Measurements from ENCODE around the gene CYGB.

The CYGB gene

DNA sequence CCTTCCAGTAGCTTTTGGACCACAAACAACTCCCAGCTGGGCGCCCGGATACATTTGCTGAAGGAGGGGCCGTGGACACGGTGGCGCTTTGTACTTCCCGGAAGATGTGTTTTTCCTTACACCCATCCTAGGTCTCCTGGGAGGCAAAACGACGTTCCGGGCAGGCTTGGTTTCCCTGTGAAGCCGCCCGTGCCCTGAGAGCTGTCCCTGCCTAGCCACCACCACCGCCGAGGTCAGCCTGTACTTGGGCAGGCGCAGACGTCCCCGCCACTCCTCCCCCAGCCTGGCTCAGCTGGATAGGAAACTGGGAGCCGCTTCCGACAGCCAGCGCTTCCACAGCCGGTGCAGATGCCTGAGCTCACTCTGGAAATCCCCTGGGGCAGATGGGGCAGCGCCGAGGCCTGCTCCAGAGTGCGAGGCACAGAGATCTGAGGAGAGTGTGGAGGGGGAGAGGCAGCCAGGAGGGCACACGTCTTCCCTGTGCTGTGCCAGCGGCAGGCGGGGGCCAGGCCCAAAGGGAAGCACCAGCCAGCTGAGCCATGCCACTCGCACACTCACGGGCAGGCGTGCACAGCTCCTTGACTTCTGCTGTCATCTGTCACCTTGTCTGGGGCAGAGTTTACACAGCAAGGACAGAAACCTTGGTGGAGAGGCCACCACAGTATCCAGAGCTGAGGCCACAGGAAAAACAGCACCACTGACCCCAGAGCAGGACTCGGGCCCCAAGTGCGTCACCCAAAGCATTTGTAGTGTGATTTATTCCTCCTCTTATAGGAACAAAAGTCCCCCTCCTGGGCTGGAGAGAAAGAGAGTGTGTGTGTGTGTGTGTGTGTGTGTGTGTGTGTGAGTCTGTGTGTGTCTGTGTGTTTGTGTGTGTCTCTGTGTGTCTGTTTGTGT lies 39.3 kb downstream of the CYGB start:
- no peak for DNase-seq

DNA sequence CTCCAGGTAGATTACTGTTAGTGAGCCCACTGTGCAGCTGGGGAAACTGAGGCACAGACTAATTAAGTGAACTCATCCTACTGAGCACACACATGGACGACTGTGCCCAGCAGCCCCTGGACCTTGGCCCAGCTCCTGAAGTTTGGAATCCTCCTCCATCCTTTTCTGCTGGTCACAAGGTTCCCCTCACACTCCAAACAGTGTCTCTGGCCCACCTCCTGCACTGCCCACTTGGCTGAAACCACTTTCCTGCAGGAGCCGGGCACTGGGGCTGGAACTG lies 39.9 kb downstream of the CYGB start:
- no peak for DNase-seq

DNA sequence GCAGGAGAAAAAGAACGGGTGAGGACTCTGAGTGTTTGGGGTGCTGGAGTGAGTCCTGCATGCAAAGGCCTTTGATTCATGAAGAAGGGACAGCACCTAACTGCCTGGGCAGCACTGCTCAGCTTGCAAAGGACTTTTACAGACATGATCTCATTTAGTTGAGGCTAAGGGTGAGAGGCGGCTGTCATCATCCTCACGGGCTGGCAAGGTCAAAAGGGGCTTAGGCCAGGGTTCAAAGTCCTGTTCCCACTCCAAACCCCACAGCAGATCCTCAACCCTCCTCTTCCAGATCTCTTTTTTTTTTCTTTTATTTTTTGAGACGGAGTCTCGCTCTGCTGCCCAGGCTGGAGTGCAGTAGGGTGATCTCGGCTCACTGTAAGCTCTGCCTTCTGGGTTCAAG lies 41.0 kb downstream of the CYGB start:
- no peak for DNase-seq

DNA sequence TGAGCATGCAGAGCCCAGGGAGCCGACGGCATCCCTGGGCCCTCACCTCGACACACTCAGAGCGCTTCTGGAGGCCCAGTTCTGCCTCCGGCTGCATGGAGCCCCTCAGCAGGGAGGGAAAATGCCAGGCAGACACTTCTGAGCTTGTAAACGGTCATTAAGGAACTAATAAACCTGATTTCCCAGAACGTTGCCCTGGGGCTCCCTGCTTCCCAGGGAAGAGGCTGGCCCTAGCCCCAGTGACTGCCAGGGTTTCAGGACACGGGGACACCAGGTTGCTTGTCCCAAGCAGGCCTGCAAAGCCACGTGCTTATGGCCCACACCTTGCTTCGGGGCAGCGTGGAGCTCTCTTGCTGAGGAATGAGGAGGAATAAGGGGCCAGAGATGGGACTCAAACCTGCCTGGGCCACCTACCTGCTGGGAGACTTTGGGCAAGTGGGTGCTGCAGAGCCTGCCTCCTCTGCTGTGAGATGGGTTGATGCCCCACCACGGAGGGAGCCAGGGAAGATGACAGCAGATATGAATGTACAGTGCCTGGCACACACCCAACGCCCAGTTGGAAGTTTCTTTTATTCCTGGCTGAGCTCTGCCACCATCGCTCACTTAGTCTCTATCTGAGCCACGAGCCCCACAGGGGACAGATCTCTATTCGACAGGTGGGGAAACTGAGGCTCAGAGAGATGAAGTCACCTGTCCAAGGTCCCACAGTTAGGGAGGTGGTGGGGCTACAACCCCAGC lies 41.7 kb downstream of the CYGB start:
- no peak for DNase-seq

DNA sequence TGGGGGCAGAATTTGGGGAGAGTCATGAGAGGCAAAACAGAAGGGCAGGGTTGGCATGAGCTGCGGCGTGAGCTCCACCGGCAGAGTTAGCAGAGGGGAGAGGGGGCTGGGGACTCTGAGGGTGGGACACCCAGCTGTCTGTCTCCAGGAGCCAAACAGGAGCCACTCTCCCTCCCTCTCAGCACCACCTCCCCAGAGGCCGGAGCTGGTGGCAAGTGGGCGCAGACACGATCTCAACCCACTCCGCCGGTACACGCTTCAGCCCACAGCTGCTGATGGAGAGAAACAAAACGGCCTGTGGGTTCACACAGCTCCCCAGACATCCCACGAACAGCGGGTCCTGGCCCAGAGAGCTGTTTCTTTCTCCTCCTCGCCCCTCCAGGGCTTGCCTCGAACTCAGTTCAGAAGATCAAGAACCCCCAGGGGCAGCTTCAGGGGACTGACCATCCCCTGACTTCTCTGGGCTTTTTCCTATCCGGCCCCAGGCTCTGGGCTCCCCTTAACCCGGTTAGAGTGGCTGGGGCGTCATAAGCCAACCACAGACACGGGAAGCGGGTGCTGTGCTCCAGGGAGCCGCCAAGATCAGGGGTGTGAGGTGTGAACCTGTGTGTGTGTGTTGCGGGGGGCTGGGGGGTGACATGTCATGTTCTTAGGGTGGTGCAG lies 43.9 kb downstream of the CYGB start:
- peak in 1 of 2 experiments; percentile 36 for DNase-seq

DNA sequence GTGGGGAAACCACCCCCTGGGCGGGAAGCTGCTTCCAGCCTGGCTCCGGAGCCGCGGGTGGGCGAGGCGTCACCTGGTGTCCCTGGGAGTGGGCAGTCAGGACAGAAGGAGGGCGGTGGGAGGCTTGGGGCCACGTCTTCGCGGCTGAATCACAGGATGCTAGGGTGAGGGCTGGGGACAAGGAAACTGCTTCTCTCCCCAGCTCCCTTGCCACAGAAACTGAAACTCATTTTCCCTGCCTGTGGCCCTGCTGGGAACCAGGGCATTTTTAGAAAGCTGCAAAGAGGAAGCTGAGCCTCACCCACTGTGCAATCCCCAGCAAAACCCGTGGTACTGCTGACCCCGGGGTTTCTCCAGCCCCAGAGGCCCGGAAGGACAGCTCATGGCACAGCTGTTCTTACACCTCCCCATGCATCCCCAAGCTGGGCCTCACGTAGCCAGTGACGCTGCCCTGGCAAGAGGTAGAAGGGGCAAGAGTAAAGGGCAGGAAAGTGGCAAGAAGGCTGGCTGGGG lies 44.5 kb downstream of the CYGB start:
- DNase-seq = peak; percentile 69 to 72

DNA sequence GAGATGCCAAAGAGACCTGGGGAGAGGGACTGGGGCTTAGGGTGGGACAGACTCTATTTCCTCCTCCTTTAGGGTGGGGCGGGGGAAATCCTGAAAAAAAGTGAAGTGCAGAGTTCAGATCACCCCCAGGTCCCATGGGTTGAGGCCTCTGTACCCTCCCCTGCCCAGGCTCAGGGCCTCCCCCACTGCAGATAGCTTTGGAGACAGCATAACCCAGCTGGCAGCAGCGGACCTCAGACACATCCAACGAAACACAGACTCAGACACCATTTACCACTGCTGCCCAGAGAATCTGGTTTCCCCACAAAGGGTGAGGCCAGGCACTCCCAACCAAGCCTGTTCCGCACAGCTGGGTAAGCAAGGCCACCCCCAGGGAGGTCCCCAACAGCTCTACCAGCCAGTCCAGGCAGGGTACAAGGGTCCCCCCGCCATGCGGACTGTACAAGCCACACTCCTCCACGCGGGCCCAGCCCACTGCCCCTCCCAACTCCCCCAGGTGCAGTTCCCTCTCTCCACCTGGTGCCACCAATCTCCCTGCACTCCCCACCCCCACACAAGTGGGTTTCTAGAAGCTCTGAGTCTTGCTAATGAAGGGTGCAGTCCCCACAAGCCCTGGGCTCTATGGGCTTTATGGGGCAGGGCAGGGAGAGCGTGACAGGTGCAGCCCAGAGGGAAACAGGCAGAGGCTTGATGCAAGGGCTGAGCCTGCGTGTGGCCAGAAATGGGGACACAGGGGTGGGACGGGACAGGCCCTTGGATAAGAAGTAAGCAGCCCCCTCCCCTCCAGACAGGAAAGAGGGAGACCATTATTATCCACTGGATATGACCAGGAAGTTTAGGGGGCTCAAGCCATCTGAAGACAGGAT lies 45.2 kb downstream of the CYGB start:
- no peak for DNase-seq

DNA sequence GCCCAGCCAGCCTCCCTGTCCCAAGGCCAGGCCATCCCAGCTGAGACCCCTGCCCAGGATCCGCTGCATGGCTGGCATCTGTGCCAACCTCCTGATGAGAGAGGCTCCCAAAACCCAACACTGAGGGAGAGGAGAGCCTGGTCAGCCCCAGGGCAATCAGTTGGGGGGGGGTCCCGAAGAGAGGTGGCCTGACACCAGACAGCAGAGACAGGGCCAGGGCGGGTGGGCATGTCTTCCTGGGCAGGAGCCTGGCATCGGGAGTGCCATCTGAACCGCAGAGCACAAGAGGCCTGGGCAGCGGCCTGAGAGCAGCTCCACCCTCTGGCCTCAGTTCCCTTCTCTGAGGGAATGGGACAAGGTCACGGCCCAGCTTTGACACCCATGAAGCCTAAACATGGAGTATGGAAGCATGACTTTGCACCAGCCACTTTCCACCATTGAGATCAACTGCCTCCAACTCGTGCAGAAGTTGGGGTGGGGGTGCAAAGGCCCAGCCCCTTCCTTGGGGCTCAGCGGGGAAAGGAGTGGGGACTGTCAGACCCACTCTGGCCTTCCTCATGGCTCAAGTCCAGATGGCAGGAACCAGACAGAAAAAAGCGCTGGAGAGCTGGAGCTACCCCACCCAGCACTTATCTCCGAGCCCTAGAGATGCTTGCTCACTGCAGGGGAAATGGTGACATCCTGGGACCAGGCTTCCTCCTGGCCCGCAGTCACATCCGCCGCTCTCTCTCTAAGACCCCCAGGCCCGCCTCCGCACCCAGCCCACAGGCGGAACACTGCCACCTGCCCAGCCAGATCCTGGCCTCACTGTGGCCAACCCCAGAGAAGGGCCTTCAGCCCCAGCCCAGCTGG lies 46.0 kb downstream of the CYGB start:
- no peak for DNase-seq

DNA sequence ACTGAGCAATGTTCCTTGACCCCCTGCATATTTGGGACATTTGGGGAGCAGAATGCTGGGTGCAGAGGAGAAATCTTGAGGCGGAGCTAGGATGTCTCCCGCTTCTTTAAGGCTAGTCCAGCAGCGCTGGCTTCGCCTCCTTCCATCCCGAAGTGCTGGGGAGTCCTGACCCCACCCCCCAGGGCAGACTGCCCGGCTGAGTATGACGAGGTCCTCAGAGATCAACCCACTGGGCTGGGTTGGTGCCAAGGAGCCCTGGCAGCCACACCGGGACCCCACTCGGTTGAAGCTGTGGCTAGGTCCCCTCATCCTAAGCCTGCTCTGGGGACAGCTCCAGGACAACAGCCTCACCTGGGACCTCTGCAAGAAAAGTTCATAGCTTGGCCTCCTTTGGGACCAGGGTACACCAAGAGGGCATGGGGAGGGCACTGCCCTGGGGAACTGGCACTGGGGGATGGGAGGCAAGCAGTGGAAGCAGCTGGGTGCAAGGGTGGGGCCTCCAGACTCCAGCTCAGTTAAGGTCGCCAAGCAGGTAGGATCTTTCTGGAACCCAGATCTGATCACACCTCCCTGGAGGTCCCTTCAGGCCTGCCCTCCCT lies 47.3 kb downstream of the CYGB start:
- no peak for DNase-seq

DNA sequence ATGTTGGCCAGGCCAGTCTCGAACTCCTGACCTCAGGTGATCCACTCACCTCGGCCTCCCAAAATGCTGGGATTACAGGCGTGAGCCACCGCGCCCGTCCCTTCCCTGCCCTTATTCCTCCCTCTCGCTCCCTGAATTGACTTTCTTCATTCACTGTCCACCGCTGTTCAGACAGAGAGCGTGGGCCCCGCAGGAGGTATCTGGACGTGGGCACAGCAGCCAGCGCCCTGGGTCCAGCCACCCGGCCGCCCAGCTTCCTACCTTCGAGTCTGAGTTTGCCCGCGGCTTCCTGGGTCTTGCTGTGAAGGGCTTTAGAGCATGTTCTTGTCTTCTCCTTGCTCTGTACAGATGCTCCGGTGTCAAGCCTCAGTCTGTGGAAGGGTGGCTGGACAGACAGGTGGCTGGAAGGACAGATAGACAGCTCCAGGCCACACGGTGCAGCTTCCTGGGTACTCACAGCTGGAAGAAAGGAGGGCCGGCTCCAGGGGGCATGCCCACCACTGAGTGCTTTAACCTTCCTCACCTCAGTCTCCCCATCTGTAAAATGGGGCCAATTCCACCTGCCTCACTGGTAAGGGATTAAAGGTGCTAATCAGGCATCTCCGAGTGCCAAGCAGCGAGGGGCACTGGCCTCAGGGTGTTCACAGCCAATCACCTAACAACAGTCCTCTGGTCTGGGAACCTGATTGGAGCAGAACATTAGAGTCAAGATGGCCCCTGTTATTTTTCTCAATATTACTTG lies 49.9 kb downstream of the CYGB start:
- DNase-seq = no peak

DNA sequence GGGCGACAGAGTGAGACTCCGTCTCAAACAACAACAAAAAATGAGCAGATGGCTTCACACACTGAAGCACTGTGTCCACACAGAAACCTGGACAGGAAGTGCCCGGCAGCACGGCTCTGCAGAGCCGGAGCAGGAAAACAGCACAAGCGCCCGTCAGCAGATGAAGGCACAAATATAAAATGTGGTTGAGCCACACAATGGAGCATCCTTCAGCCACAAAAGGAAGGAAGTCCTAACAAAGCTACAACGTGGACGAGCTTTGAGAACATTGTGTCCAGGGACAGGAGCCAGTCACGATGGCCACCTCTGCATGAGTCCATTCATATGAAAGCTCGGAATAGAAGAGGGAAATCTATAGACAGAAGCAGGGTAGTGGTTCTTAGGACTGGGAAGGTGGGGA lies 51.9 kb downstream of the CYGB start:
- no peak for DNase-seq

DNA sequence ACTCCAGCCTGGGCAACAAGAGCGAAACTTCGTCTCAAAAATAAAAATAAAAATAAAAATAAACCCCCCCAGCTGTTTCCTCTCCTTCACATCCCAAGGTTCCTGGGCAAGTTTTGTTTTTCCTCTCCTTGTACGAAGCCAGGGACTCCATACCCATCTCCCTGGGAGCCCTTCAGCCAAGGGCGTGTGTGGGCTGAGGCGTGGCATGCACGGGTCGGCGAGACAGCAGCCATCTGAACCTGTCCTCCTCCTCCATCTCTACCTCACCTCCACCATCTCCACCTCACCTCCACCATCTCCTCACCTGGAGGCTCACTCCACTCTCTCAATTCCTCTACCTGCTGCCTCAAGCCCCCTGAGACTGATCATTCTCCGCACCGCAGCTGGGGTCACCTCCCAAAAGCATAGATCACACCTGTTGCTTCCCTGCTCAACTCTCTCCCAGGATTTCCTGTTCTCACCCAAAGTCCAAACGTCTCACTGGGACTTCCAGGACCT lies 53.2 kb downstream of the CYGB start:
- no peak for DNase-seq

DNA sequence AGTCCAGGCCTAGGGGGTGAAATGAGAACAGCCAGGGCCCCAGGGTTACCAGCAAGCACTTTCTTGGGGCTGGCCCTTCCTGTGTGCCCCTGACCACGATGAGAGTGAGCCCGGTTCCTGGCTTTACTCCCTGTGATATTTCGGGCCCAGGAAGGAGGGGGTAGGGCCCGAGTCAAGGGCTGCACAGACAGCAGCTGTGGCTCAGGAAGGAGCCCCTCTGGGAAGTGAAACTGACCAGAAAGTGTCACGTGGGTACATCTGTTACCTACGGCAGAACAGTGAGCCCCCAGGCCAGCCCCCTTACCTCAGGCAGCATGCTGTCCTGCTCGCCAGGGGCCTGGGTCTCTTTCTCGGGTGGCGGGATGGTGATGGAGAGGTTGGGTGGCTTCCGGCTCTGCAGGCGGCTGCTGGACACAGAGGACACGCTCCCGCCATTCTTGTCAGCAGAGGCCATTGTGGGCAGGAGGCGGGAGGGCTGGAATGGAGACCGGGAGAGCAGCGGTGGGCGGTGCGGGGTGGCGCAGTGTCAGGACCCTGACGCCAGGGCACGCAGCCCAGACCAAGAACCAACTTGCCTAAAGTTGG lies 56.3 kb downstream of the CYGB start:
- DNase-seq = no peak

DNA sequence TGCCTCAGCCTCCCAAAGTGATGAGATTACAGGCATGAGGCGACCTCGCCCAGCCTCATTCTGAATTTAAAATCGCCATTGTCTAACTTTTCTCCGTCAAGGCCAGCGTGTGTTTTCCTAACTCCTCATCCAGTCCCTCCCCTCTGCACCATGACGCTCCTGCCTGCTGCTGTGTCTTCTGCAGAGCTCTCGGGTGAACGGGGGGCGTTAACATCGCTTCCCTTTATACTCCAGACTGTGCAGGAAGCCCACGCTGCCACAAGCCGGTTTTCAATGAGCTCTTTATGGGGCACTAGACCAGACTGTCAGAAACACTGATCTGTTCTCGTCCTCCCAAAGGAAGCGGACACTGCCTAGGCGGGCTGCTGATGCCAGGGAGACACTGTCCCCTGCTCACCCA lies 56.9 kb downstream of the CYGB start:
- no peak for DNase-seq

DNA sequence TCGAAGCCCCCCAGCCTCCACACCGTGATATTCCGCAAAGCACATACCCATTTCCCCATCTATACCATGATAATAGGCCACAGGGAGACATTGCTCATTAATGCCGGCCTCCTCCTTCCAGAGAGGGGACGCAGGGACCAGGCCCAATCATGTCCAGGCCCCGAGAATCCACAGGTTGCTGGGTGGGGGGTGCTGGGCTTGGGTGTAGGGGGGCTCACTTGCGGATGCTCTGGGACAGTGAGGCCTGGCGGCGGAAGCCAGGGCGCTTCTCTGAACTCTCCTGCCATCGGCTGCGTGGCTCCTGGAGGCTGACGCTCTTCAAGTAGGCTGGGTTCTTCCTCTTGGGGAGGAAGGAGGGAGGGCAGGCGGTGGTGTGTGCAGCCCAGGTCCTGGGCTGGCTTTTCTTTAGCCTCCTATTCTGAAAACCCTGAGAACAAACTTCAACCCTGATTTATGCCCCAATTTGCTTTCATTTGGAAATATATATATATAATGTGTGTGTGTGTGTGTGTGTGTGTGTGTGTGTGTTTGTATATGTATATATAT lies 57.9 kb downstream of the CYGB start:
- DNase-seq = no peak

DNA sequence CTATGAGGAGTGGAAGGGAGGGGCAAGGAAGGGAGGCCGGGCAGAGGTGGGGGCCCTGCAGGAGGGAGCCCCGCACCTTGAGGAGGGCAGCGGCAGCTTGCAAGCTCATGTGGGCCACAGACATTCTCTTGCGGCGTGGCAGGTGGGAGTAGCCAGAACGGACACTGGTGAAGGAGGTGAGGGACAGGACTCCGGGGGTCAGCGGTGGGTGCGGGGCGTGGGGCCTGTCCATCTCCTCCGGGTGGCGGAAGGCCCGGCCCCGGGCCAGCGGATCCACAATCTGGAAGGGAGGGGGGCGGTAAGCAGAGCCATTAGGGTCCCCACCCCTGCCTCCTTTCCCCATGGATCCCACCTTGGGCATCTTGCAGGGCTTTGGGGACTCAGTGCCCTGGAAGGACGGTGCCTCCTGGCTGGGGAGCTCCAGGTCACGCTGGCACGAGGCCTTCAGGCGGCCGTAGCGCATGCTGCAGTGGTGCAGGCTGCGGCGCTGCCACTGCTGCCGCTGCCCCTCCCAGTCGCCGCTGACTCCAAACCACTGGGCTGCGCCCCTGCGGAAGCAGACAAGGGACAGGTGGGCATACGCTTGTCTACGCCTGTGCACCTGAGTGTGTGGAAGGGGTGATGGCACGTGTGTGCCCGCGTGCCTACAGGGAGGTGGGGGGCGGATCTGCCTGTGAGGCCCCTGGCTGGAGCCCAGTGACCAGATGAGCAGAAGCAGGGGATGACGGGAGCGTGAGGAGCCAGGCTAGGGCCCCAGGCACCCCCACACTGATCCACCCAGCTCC lies 58.6 kb downstream of the CYGB start:
- DNase-seq = no peak

DNA sequence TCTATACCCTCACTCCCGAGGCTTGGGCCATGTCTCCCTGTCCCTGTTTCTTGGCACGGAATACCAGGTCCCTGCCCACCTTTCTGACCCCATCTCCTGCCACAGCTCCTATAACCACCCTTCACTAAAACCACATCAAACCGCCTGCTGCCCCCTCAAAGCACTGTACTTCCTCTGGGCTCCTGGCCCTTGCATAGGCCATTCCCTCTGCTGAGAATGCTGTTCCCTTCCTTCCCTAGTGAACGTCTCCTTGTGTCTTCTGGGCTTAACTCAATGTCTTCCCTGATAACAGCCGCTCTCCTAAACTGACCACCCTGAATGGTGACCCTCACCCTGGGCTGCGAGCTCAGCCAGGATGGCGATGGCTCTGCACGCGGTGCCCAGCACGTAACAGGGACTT lies 59.4 kb downstream of the CYGB start:
- DNase-seq = no peak

DNA sequence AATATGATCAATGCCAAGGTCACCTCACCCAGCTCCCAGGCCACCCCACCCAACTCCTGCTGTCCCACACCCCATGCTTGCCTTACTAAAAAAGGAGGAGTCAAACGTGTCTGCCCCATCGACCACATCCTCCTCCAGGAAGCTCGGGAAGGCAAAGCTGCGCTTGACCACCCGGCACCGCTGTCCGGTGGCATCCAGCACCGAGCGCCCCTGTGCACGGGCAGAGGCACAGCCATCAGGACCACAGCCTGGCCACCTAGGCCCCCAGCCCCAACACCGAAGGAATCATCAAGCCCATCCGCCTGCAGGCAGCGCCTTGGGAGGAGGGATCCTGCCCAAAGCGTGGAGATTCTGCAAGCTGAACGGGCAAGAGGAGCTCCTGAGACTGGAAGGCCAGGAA lies 59.9 kb downstream of the CYGB start:
- no peak for DNase-seq
